Ramos (cell line): Measurements from ENCODE around the gene RAB40C.
"Not testable (repeated sequence)": the region's sequence is repeated elsewhere in the genome, so short reads cannot be mapped to it uniquely, and the experiment has no call there.

Source experiments
- in situ Hi-C: fragments of 300-500 bp; cut with MboI; formaldehyde crosslinking; loops from one replicate; pipeline ENCODE4 v1.14.3; 2022; ENCODE audit warnings: low sequenced_read_pairs; ENCODE audit not compliant: unreplicated experiment

RAB40C gene

GRCh38 chr16:586645-587590 is 2.9 kb upstream of the RAB40C start:
- in situ Hi-C loops, result no loop called here

GRCh38 chr16:588639-588888 is 1.3 kb upstream of the RAB40C start:
- in situ Hi-C loops, result no loop called here

- in situ Hi-C loops, result no loop called here
Observed at GRCh38 chr16:588889-589657, 793 bp upstream of the RAB40C start.

GRCh38 chr16:590188-590814 is 435 bp downstream of the RAB40C start:
- in situ Hi-C loops, result no loop called here

GRCh38 chr16:590815-591200 is 942 bp downstream of the RAB40C start:
- in situ Hi-C loops, result no loop called here

- in situ Hi-C loops, result no loop called here
Observed at GRCh38 chr16:591231-591630, 1.4 kb downstream of the RAB40C start.

GRCh38 chr16:591892-592517 is 2.1 kb downstream of the RAB40C start:
- in situ Hi-C loops, result no loop called here

GRCh38 chr16:592518-593306 is 2.8 kb downstream of the RAB40C start:
- in situ Hi-C loops, result no loop called here

GRCh38 chr16:593406-593805 is 3.5 kb downstream of the RAB40C start:
- in situ Hi-C loops, result no loop called here

- in situ Hi-C loops, result no loop called here
Observed at GRCh38 chr16:593807-594206, 3.9 kb downstream of the RAB40C start.

- in situ Hi-C loops, result no loop called here
Observed at GRCh38 chr16:595094-595528, 5.2 kb downstream of the RAB40C start.

GRCh38 chr16:595942-596735 is 6.3 kb downstream of the RAB40C start:
- in situ Hi-C loops, result no loop called here

- in situ Hi-C loops, result no loop called here
Observed at GRCh38 chr16:596736-597060, 6.8 kb downstream of the RAB40C start.

GRCh38 chr16:597655-598054 is 7.8 kb downstream of the RAB40C start:
- in situ Hi-C loops, result not testable (repeated sequence)

- in situ Hi-C loops, result no loop called here
Observed at GRCh38 chr16:598823-599739, 9.2 kb downstream of the RAB40C start.

- in situ Hi-C loops, result no loop called here
Observed at GRCh38 chr16:600781-601180, 10.9 kb downstream of the RAB40C start.

GRCh38 chr16:603933-604332 is 14.1 kb downstream of the RAB40C start:
- in situ Hi-C loops, result no loop called here

GRCh38 chr16:606656-607307 is 16.9 kb downstream of the RAB40C start:
- in situ Hi-C loops, result no loop called here
